ENCODE data around the gene WNT1.
A peak's percentile ranks its signal among the peaks of the same experiment; 100 is the strongest.

The WNT1 gene

DNA sequence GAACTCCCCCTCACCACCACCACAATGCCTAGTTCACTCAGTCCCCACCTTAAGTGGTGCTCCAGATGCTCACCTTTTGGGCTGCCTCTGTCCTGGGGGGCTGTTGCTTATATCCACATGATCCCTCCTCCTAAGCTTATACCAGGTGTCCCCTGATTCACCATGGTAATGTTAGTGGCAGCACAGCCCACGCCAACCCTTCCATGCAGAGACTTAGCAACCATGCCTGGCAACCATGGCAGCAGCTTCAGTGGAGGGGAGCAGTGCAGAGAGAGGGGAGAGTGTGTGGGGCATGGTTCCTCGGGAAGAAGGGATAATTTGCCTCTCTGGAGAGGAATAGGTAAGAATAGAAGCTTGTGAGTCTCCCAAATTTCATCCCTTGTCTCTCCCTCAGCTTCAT, 22.2 kb downstream of the WNT1 start:
- no peak for DNase-seq (ENCODE audit: low read depth in 2 of 2)

DNA sequence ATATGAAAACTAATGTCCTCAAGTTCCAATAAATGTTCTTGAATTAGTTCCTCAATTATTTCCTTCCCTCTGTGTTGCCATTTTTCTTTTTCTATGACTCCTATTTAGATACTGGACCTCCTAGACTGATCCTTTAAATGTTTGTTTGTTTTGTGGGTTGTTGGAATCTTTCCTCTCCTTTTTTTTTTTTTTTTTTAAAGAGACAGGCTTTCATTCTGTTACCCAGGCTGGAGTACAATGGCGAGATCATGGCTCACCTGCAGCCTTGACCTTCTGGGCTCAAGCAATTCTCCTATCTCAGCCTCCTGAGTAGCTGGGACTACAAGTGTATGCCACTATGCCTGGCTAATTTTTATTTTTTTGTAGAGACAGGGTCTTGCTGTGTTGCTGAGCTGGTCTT, 30.8 kb downstream of the WNT1 start:
- DNase-seq (ENCODE audit: low read depth in 2 of 2) = no peak

DNA sequence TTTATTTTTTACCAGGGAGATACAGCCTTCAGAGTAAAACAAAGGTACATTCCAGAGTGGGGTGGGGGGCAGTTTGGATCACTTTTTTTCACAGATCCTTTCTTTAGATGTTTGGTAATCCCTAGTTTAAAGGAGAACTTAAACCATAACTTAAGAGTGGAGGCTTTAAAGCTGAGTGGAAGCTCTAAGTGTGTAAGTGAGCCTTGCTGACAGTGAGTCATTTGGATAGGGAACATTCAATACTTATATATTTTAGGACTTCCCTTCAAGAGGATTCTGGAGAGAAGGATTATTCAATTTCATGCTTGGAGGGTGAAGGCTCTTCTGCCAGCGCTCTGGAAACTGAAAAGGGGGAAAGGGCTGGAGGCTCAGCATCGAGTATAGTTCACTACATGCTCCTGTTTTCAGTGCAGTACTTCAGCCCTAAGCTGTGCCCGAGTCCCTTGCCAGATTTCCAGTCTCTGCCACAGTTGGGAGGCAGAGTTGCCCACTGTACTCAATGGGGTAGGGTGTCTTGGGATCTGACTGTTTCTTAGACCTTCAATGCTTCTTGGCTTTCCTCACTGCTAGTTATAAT, 32.1 kb downstream of the WNT1 start:
- DNase-seq (ENCODE audit: low read depth in 2 of 2) = no peak

DNA sequence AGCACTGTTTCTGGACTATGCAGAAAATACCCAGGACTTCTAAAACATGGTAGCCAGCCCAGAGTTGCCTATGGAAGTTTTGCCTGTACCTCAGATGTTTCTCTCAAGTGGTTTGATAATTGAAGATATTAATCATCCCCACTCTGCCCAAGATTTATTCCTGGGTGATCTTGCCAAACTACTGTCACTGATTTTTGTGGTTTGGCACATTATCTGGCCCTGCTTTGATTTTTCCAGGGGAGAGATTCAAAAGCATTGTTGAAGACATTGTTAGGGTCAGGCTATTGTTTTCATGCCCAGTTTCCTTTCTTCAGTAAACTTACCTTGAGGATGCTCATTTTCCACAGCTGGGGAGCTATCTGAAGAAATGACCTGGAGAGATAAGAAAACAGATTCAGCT, 34.6 kb downstream of the WNT1 start:
- DNase-seq (ENCODE audit: low read depth in 2 of 2) = no peak

DNA sequence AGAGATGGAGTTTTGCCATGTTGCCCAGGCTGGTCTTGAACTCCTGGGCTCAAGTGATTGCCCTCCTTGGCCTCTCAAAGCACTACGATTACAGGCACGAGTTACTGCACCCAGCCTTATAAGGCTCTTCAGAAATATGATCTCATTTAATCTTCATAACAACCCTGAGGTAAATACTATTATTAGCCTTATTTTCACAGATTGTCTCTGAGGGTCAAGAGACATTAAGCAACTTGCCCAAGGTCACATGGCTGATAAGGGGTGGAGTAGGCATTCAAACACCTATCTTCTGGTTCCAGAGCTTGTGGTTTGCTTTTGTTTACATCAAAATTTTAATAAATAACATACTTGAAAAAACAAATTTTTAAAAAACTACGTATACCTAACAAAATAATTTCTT, 35.3 kb downstream of the WNT1 start:
- no peak for DNase-seq (ENCODE audit: low read depth in 2 of 2)

DNA sequence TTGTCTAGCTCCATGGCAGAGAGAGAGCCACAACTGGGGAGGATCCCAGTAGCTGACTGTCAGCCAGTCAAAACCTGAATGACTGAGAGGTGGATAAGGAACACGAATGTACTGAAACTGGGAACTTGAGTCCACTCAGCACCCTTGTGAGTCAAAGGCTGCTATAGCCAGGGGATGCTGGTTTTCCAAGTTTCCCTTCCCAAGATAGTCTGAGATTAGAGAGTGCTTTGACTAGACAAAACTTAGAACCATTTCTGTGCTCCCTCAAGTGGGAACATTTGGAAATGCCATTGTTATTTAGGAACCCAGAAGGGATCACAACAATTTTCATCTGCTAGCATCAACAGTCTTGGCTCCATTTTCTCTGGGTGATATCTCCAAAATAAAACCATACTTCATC, 36.4 kb downstream of the WNT1 start:
- DNase-seq (ENCODE audit: low read depth in 2 of 2) = no peak

DNA sequence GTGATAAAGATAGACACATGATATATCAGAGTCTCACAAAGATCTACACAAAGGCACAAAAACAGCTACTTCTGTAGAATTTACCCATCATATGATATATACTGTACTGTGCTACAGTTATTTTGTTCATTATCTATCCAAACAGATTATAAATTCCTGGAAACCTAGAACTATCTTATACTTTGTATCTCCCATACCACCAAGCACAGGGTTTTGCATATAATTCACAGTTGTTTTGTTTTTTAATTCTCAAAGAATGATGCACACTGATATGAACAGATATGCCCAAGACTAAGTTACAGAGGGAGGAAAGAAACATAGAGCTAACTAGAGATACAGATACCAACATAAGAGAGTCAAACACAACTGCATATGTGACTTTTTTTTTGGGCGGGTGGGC, 37.1 kb downstream of the WNT1 start:
- DNase-seq (ENCODE audit: low read depth in 2 of 2) = no peak

DNA sequence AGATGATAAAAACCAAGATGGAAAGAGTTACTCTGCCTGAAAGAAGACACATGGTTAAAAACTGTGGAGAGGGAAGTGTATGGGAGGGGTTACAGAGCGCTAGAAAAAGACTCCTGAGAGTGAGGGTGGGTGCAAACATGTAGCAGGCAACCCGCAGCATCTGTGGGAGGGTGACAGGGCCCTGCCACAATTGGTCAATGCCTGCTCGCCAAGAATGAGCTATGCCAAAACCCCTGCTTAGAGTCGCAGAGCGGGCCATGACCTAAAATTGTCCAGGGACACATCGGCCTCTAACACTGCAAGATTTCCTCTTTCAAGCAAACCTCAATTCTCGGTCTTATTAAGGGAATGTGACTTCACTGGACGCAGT, 39.8 kb downstream of the WNT1 start:
- DNase-seq (ENCODE audit: low read depth in 2 of 2) = peak; percentile 12 to 15

DNA sequence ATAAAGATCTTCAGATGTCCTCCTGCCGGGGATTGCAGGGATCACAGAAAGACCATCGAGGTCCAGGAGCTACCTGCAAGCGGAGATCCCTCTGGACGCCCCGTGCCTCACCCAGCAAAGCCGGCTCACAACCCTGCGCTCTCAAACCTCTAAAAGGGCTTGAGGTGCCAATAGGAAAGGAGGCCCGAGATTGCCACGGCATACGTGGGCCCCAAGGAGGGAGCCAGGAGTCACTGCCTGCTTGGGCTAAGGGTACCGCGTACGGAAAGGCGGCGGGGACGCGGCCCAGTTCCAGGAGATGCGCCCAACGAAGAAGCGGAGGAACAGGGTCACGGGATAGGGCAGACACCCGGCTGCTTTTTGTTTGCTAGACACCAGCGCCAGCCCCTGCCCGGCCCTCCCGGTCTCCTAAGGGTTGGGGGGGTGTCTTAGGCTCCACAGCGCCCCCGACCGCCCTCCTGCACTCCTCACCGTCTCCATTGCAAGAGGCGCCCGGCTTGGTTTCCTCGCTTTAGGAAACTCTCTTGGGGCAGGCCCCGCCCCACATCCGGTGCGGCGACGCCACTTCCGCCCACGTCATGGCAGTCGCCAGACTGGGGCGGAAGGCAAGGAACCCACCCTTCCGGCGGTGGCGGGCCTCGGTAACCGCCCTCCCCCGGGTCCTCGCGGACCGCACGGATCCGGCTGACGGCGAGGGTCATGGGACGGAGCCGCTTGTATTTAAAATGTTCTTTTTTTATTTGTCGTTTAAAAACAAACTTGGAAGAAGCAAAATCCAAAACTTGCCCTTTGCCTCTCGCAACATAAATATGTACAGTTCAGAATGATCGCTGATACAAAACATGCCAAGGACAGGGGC, 40.4 kb downstream of the WNT1 start, which contains the start of gene PRKAG1:
Gene PRKAG1, minus strand, starts transcription at position 516 of the 859 bp plus-strand sequence. Its CDS starts 36 bp downstream, at position 480.
- DNase-seq (ENCODE audit: low read depth in 2 of 2) = peak; percentile 92 to 95

DNA sequence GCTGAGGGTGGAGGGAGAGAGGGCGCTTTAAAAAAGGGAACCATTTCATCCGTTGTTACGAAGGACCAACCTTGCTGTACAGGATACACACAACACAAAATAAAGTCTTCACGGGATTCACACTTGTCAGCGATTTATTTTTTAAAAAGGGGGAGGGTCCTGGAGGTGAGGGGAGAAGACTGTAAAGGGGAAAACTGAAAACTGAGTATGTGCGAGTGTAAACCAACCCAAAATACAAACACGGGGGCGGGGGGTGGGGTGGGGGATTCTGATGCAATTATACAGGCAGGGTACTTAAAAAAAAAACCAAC, 41.0 kb downstream of the WNT1 start:
- no peak for DNase-seq (ENCODE audit: low read depth in 2 of 2)

DNA sequence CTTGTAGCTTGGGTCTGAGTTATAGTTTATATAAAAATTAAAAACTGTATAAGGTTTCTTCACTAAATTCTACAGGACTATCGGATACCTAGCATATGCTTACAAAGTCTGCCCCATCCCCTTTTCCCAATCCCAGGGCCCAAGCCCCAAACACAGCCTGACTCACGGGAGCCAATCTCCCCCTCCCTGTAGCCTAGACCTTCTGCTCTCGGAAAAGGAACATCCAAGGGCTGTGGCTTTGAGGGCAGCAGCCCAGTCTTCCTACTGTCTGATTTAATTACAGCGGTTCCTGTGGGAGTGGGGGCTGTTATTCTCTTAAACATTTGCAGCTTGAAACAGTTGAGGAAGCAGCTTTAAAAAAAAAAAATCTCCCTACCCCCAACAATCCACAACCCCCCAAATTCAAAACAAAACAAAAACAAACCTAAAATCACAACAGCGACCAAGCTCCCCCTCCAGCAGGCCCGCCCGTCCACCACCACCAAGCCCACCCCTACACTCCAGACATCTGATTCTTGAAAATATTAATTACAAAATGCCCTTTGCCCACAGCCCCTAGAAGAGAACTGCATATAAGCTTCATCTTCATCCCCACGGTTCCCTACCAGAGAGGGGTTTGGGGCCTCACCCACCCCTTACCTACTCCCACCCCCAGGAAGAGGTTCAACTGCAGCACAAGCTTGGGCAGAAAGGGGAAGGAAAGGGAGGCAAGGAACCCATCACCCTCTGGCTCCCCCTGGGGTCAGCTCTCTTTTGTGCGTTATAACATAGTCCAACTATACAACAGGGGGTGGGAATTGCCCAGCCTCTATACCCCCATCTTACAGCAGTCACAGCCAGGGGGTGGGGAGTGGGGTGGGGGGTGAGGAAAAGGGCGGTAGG, 41.6 kb downstream of the WNT1 start:
- no peak for DNase-seq (ENCODE audit: low read depth in 2 of 2)

DNA sequence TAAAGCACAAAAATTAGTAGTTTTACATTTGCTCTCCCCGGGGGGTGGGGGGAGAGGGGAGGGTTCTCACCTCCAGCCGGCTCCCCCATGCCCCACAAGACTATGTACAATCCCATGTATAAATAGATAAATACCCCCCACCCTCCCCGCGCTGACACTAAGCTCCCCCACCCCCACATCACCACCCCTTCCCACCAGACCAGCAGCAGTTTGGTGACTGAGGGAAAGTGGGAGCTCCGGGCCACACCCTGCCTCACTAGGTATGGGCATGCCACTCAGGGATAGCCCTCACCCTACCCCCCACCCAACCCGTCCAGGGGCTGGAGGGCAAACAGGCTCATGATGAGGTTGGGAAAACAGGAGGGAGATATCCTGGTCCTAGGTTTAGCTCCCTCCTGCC, 42.3 kb downstream of the WNT1 start:
- DNase-seq (ENCODE audit: low read depth in 2 of 2) = no peak

DNA sequence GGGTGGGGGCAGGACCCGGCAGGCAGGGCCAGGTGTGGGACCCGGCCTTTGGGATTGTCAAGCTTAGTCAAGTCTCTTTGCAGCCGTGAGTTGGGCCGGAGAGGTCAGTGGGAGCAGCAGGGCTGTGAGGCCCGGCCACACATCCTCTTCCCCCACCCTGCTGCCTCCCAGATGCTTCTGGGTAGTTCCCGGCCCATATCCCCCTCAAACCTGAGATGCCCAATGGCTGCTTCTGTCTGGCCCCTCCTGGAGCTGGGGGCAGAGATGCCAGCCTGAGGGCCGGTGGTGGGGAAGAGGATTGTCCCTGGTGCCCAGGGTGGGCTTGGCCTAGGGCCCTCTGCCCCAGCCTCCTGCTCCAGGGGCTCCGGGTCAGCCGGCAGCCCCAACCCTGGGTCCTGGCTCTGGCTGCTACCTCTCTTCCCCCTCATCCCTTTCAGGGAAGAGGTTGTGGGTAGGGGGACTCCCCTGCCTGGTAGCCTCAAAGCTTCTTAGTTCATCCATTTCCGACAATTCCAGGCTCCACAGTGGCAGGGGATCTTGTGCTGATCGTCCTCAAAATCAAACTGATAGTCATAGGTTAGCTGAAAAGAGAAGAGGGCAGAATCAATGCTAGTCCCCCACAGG, 43.3 kb downstream of the WNT1 start:
- DNase-seq (ENCODE audit: low read depth in 2 of 2) = no peak

DNA sequence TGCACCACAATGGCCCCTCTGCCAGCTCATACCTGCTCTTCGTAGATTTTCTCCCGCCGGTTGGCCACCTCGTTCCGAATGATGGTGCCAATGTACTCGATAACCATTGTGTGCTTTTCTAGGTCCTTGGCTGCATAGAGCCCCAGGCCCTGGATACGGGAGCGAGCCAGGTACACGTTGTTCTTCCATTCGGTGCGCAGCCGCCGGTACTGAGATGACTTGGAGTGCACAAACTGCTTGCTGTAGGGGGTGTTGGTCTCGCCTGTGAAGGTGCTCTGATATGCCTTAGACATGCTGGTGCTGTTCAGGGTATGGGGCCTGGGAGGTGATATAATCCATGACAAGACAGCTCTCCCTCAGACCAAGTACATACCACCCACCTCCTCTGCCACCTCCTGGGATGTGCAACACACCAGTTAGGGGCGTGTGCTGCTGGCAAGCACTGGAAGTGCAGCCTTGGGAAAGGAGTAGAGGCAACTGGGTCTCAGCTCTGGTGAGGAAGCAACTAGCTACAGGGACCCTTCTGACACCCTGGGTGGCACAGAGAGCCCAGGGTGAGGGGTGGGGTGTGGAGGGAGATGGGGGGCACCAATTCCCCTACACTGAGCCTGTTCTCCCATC, 44.5 kb downstream of the WNT1 start:
- no peak for DNase-seq (ENCODE audit: low read depth in 2 of 2)

DNA sequence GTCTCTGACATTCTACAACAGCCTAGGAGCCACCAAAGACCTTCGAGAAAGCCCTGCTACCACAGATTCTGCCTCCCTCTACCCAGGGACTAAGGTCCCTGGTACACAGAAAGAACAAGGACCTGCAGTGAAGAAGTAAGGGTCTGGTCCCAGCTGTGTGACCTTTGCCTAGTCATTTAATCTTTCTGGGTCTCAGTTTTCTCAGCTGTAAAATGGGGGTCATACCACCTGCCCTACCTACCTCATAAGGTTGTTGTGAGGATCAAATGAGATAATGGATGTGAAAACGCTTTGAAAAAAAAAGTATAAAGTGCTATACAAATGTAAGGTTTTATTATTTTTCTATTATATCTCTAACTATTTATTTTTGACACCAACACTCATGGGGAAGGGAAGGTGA, 45.7 kb downstream of the WNT1 start:
- no peak for DNase-seq (ENCODE audit: low read depth in 2 of 2)

DNA sequence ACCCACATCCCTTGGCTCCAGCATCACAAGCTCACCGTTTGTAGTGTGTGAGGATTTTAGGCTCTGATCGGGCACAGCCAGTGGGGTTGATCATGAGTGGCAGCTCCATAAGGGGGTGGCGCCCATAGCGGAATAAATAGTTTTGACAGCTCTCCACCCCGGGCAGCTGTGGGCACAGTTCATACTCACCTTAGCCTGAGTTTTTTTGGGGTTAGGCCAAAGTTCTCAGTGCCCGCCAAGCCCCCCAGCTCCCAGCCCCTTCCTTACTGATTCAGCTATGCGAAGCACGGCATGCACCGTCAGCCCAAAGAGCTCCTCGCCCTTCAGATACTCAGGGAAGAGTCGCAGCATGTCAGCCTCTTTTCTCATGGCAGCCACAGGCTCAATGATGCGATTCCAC, 46.4 kb downstream of the WNT1 start:
- DNase-seq (ENCODE audit: low read depth in 2 of 2) = no peak

DNA sequence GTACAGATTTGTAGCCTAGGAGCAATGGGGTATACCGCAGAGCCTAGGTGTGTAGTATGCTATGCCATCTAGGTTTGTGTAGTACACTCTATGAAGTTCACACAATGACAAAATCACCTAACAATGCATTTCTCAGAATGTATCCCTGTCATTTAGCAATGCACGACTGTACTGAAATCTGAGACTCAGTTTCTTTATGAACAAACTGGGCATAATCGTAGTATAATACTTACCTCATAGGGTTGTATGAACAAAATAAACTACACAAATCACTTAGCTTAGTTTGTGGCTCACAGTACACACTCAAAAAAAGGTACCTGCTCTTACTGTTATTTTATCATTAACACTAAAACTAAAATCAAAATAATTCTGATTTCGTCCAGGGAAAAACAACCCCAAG, 47.3 kb downstream of the WNT1 start:
- no peak for DNase-seq (ENCODE audit: low read depth in 2 of 2)

DNA sequence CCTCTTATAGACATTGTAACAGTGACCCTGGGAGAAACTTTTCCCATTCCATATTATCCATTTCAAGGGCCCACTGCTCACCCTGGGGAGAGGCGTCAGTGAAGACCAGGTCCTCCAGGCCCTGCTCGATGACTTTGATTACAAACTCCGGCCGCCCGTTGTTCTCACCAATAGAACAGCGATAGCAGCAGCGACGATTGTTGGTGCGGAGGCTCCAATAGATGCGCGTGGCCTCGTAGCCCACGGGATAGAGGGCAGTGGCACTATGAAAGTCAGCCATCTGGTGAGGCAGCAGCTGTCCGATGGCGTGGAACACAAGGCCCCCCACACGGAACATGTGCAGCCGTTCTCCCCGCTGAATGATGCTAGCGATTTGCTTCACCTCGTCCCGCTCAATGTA, 48.0 kb downstream of the WNT1 start:
- DNase-seq (ENCODE audit: low read depth in 2 of 2) = no peak

DNA sequence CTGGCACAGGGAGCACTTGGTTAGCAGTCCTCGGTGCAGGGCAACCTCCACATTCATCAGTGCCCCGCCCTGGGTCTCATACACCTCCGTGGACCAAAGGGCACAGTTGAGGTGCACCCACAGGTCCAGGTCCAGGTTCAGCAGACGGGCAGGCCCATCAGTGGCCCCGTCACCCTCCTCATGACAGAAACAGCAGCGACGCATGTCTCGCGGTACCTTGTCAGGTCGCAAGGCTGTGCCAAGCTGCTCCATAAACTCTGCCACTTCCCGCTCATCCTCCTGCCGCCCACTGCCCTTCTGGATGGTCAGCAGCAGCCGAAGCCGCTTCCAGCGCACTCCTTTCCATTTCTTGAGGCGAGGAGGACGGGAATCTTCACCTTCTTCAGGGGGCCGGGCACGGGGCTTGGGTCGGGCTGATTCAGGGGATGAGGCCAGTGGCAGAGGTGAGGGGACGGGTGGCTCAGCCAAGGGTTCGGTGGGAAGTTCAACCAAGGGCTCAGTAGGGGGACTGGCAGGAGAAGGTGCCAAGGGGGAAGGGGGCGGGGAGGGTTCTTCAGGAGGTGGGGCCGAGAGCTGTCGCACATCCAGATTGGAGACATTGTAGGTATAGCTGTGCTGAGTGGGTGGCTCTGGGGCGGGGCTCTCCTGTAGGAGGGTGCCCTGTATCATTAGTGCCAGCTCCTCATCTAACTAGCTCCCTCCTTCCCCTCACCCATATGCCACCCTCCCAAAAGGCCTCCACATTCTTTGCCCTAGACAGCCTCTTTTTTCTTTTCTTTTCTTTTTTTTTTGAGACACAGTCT, 48.8 kb downstream of the WNT1 start:
- no peak for DNase-seq (ENCODE audit: low read depth in 2 of 2)

DNA sequence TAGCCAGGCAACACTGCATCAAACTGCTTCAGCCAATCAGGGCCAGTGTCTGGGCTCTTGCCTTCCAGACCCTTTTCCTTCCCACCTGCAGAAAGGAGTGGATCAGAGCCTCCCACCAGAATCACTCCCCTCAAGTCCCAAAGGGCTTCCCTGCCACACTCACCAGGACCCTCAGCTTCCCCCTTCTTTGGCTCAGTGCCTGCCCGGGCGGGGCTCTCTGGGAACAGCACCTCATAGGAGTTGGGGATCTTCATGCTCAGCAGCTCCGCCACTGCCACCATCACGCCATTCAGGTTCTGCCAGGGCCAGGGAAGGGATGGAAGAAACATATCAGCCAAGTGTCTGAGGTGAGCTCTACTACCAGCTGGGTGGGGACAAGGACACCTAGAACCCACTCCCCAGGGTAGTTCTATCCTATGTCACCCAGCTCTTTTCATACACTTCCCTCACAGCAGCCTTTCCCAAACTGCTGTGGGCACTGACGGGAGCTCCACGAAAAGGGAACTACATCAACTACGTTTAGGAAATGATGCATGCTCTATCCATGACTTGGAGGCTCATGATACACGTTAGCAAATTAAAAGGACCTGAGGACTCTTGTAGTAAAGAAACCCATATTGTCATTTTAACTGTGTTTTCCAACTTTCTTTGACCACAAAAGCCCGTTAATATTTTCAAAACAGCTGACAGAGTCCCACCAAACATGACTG, 49.9 kb downstream of the WNT1 start:
- no peak for DNase-seq (ENCODE audit: low read depth in 2 of 2)

Data from stimulated activated CD8-positive, alpha-beta memory T cell treated with anti-CD3 and anti-CD28 coated beads, Interleukin-7, amount 100 ng/mL, for 4 hours (primary cell).